ENCODE results near the gene CAMP. TPM values are rescaled to one million over a fixed set of nuclear protein-coding genes. Genes with fewer than 3 reads are reported as not detected.

Gene CAMP, protein sequence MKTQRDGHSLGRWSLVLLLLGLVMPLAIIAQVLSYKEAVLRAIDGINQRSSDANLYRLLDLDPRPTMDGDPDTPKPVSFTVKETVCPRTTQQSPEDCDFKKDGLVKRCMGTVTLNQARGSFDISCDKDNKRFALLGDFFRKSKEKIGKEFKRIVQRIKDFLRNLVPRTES
- polyA plus RNA-seq (2013, experiment 1 of 2): not detected
- polyA plus RNA-seq (2013, experiment 2 of 2): 0.05 TPM

DNA sequence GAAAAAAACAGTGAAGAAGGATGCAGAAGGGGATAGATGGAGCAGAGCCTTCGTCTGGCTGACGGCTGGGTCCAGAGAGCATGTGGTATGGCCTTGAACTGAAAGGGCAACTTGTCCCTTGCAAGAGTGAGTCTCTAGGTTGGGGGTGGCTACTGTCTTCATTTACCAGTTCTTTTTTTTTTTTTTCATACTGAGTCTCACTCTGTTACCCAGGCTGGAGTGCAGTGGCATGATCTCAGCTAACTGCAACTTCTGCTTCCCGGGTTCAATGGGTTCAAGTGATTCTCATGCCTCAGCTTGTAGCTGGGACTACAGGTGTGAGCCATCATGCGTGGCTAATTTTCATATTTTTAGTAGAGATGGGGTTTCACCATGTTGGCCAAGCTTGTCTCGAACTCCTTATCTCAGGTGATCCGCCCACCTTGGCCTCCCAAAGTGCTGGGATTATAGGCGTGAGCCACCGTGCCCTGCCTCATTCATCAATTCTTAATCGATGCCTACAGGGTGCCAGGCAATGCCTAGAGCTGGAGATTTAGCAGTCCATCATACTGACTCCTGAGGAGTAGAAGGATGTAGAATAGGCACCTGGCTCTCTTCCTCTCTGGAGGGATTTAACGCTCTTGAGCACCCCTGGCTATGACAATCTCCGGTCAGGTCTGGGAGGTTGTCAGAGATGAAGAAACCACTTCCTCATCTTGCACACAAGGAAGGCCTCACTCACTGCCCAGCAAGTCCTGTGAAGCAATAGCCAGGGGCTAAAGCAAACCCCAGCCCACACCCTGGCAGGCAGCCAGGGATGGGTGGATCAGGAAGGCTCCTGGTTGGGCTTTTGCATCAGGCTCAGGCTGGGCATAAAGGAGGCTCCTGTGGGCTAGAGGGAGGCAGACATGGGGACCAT lies at the start of gene CAMP:
TSS of gene CAMP (plus strand) at position 880 of the 898 bp plus-strand sequence. CDS start at position 897, 17 bp downstream.
- peaks cover 15 to 38% of the 10 kb centered on the region in 2 experiments for H3K27me3 ChIP-seq (ENCODE audit: control insufficient read depth in 1 of 2, insufficient read depth in 1 of 2, low read length in 2 of 2)
- DNase-seq: peak; percentile 33
- H4K8ac ChIP-seq (ENCODE audit: low read length): no peak within 1 kb of the TSS
- no peak within 1 kb of the TSS for H3K9ac ChIP-seq (ENCODE audit: low read length)
- no peak within 1 kb of the TSS for H3K27ac ChIP-seq (ENCODE audit: low read length, poor library complexity, severe bottlenecking)
- no peaks in the 10 kb centered on the region for H3K79me1 ChIP-seq (replicated peaks; ENCODE audit: low read length, poor library complexity, severe bottlenecking)
- H3K36me3 ChIP-seq (ENCODE audit: control insufficient read depth in 1 of 2, insufficient read depth in 2 of 2, low read depth in 1 of 2, low read length in 2 of 2): no peaks in the 10 kb centered on the region
- no peak within 1 kb of the TSS for H2AK5ac ChIP-seq (ENCODE audit: low read length, severe bottlenecking)
- H2BK120ac ChIP-seq (ENCODE audit: low read depth, low read length): no peak within 1 kb of the TSS
- H3K4me1 ChIP-seq (ENCODE audit: control insufficient read depth, insufficient read depth, low read depth, low read length): no peaks in the 10 kb centered on the region
- H4K91ac ChIP-seq (ENCODE audit: low read length): no peak within 1 kb of the TSS
- H2BK5ac ChIP-seq (ENCODE audit: low read depth, low read length, poor library complexity, severe bottlenecking): no peak within 1 kb of the TSS
- 90% methylated on average over 10 of the region's 11 CpGs for WGBS
- H3K4ac ChIP-seq (ENCODE audit: low read depth in 1 of 2, low read length in 2 of 2): no peak within 1 kb of the TSS
- H3K18ac ChIP-seq (ENCODE audit: low read depth in 1 of 2, low read length in 2 of 2): no peak within 1 kb of the TSS
- H3K23ac ChIP-seq (ENCODE audit: low read length in 2 of 2): peak within 1 kb of the TSS in 1 of 2 experiments; percentile 57
- no peak within 1 kb of the TSS for H3K4me2 ChIP-seq (ENCODE audit: low read length, poor library complexity, severe bottlenecking)
- no peak within 1 kb of the TSS for H2BK15ac ChIP-seq (ENCODE audit: low read depth, poor library complexity, severe bottlenecking)
- H3K4me3 ChIP-seq (ENCODE audit: insufficient read depth in 1 of 2, low read depth in 1 of 2, low read length in 2 of 2): no peak within 1 kb of the TSS
- no peak within 1 kb of the TSS for H2BK12ac ChIP-seq (ENCODE audit: low read length in 2 of 2)
- no peak within 1 kb of the TSS for H2AFZ ChIP-seq (ENCODE audit: low read depth, low read length)
- H3K9me3 ChIP-seq (ENCODE audit: control insufficient read depth, low read length): no peaks in the 10 kb centered on the region
- no peak within 1 kb of the TSS for H3K14ac ChIP-seq (ENCODE audit: low read length in 2 of 2)

DNA sequence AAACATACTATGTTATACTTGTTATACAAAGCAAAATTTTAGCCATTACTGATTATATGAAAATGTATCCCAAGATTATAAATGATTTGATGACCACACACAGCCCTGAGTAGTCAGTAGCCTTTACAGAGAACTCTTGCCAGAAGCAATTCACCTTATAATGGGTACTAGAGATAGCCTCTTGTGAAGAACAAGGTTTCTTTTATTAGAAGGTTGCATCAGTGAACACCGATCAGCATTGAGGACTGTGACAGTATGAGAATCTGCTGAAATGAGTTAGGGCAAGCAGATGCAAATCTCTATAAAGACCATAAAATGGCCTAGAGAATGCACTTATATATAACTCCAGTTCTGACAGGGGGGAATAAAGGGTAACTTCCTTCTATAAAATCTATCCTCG lies 45.2 kb upstream of the CAMP start:
- Histone ChIP-seq H3K27me3 (ENCODE audit: control insufficient read depth in 1 of 2, insufficient read depth in 1 of 2, low read length in 2 of 2) (no peaks in the 10 kb centered on the region), H3K4me1 (ENCODE audit: control insufficient read depth, insufficient read depth, low read depth, low read length) (no peaks in the 10 kb centered on the region), H3K18ac (ENCODE audit: low read depth in 1 of 2, low read length in 2 of 2) (no peak overlapping the region), H3K4ac (ENCODE audit: low read depth in 1 of 2, low read length in 2 of 2) (no peak overlapping the region), H2BK120ac (ENCODE audit: low read depth, low read length) (no peak overlapping the region), H2AFZ (ENCODE audit: low read depth, low read length) (no peak overlapping the region), H3K23ac (ENCODE audit: low read length in 2 of 2) (no peak overlapping the region), H3K4me2 (ENCODE audit: low read length, poor library complexity, severe bottlenecking) (no peak overlapping the region), H3K14ac (ENCODE audit: low read length in 2 of 2) (no peak overlapping the region), H3K9me3 (ENCODE audit: control insufficient read depth, low read length) (no peaks in the 10 kb centered on the region), H4K8ac (ENCODE audit: low read length) (no peak overlapping the region), H2AK5ac (ENCODE audit: low read length, severe bottlenecking) (no peak overlapping the region), H3K36me3 (ENCODE audit: control insufficient read depth in 1 of 2, insufficient read depth in 2 of 2, low read depth in 1 of 2, low read length in 2 of 2) (peaks cover 3 to 76% of the 10 kb centered on the region in 2 experiments), H4K91ac (ENCODE audit: low read length) (no peak overlapping the region), H2BK5ac (ENCODE audit: low read depth, low read length, poor library complexity, severe bottlenecking) (no peak overlapping the region), H2BK12ac (ENCODE audit: low read length in 2 of 2) (no peak overlapping the region), H3K79me1 (replicated peaks; ENCODE audit: low read length, poor library complexity, severe bottlenecking) (peaks cover 20% of the 10 kb centered on the region), H3K4me3 (ENCODE audit: insufficient read depth in 1 of 2, low read depth in 1 of 2, low read length in 2 of 2) (no peak overlapping the region), H3K9ac (ENCODE audit: low read length) (no peak overlapping the region), H3K27ac (ENCODE audit: low read length, poor library complexity, severe bottlenecking) (no peak overlapping the region), H2BK15ac (ENCODE audit: low read depth, poor library complexity, severe bottlenecking) (no peak overlapping the region)
- no peak for DNase-seq
- WGBS: 89% methylated on average over 2 of the region's 2 CpGs

DNA sequence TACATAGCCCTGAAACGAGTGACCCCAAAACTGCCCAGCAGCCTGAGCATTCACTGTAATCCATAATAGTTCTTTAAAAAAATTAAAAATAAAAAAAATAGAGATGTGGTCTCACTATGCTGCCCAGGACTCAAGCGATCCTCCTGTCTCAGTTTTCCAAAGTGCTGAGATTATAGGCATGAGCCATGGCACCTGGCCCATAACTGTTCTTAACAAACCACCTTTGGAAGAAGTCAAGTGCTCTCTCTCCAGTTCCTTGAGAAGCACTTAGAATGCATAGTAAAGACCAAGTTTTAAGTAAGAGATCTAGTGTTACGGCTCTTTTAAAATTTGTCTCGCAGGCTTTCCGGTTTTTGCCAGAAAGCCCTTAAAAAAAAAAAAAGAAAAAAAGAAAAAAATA lies 43.3 kb upstream of the CAMP start:
- H2AFZ ChIP-seq (ENCODE audit: low read depth, low read length): no peak overlapping the region
- no peak overlapping the region for H3K23ac ChIP-seq (ENCODE audit: low read length in 2 of 2)
- no peak overlapping the region for H2AK5ac ChIP-seq (ENCODE audit: low read length, severe bottlenecking)
- no peak overlapping the region for H3K14ac ChIP-seq (ENCODE audit: low read length in 2 of 2)
- H3K4ac ChIP-seq (ENCODE audit: low read depth in 1 of 2, low read length in 2 of 2): no peak overlapping the region
- H3K18ac ChIP-seq (ENCODE audit: low read depth in 1 of 2, low read length in 2 of 2): no peak overlapping the region
- H3K36me3 ChIP-seq (ENCODE audit: control insufficient read depth in 1 of 2, insufficient read depth in 2 of 2, low read depth in 1 of 2, low read length in 2 of 2): peaks cover 6 to 72% of the 10 kb centered on the region in 2 experiments
- no peak overlapping the region for H3K4me2 ChIP-seq (ENCODE audit: low read length, poor library complexity, severe bottlenecking)
- H3K9me3 ChIP-seq (ENCODE audit: control insufficient read depth, low read length): no peaks in the 10 kb centered on the region
- no peak for DNase-seq
- no peak overlapping the region for H2BK12ac ChIP-seq (ENCODE audit: low read length in 2 of 2)
- H2BK15ac ChIP-seq (ENCODE audit: low read depth, poor library complexity, severe bottlenecking): no peak overlapping the region
- WGBS: 94% methylated on average over 1 of the region's 5 CpGs
- no peak overlapping the region for H4K8ac ChIP-seq (ENCODE audit: low read length)
- H3K27me3 ChIP-seq (ENCODE audit: control insufficient read depth in 1 of 2, insufficient read depth in 1 of 2, low read length in 2 of 2): no peaks in the 10 kb centered on the region
- H2BK120ac ChIP-seq (ENCODE audit: low read depth, low read length): no peak overlapping the region
- no peak overlapping the region for H3K9ac ChIP-seq (ENCODE audit: low read length)
- H3K79me1 ChIP-seq (replicated peaks; ENCODE audit: low read length, poor library complexity, severe bottlenecking): peaks cover 22% of the 10 kb centered on the region
- no peak overlapping the region for H3K4me3 ChIP-seq (ENCODE audit: insufficient read depth in 1 of 2, low read depth in 1 of 2, low read length in 2 of 2)
- no peak overlapping the region for H2BK5ac ChIP-seq (ENCODE audit: low read depth, low read length, poor library complexity, severe bottlenecking)
- H3K4me1 ChIP-seq (ENCODE audit: control insufficient read depth, insufficient read depth, low read depth, low read length): no peaks in the 10 kb centered on the region
- H4K91ac ChIP-seq (ENCODE audit: low read length): no peak overlapping the region
- no peak overlapping the region for H3K27ac ChIP-seq (ENCODE audit: low read length, poor library complexity, severe bottlenecking)

DNA sequence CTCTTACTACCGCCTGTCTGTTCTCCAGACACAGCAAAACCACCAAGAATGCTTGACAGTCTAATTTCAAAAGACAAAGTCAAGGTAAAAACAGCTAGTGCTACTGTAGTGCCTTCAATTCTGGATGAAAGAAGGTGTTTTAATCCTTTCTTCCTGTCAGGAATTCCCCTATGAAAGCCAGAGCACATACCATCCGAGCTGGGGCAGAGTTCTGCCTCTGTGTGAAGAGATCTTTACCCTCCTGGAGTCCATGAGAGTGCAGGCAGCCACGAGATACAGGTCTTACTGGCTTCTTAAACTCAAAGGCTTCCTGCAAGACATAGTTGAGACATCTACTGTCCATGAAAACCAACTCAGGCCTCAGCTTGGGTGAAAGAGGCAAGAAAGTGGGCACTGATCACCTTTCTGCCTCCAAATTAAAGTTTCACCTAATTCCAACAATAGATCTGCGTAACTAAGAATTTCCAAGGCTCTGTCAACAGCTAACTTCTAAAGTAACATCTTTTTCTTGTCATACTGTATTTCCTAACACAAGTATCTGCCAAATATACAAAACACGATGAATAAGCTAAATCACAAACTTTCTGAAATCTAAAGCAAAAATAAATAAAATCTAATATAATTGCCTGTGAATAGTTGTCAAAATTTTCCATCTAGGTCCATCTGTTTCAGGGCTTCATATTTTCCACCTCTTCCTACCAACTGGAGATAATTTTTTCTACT lies 42.6 kb upstream of the CAMP start:
- no peaks in the 10 kb centered on the region for H3K27me3 ChIP-seq (ENCODE audit: control insufficient read depth in 1 of 2, insufficient read depth in 1 of 2, low read length in 2 of 2)
- no peak overlapping the region for H2BK12ac ChIP-seq (ENCODE audit: low read length in 2 of 2)
- peaks cover 6 to 68% of the 10 kb centered on the region in 2 experiments for H3K36me3 ChIP-seq (ENCODE audit: control insufficient read depth in 1 of 2, insufficient read depth in 2 of 2, low read depth in 1 of 2, low read length in 2 of 2)
- no peak overlapping the region for H2BK15ac ChIP-seq (ENCODE audit: low read depth, poor library complexity, severe bottlenecking)
- no peak overlapping the region for H3K23ac ChIP-seq (ENCODE audit: low read length in 2 of 2)
- H4K8ac ChIP-seq (ENCODE audit: low read length): no peak overlapping the region
- H3K4me2 ChIP-seq (ENCODE audit: low read length, poor library complexity, severe bottlenecking): no peak overlapping the region
- no peak overlapping the region for H2BK120ac ChIP-seq (ENCODE audit: low read depth, low read length)
- H3K27ac ChIP-seq (ENCODE audit: low read length, poor library complexity, severe bottlenecking): no peak overlapping the region
- H3K4me1 ChIP-seq (ENCODE audit: control insufficient read depth, insufficient read depth, low read depth, low read length): no peaks in the 10 kb centered on the region
- H3K14ac ChIP-seq (ENCODE audit: low read length in 2 of 2): no peak overlapping the region
- no peak overlapping the region for H3K18ac ChIP-seq (ENCODE audit: low read depth in 1 of 2, low read length in 2 of 2)
- H2BK5ac ChIP-seq (ENCODE audit: low read depth, low read length, poor library complexity, severe bottlenecking): no peak overlapping the region
- H3K4me3 ChIP-seq (ENCODE audit: insufficient read depth in 1 of 2, low read depth in 1 of 2, low read length in 2 of 2): no peak overlapping the region
- H3K9ac ChIP-seq (ENCODE audit: low read length): no peak overlapping the region
- no peak for DNase-seq
- WGBS: 97% methylated on average over 5 of the region's 5 CpGs
- no peak overlapping the region for H2AFZ ChIP-seq (ENCODE audit: low read depth, low read length)
- H2AK5ac ChIP-seq (ENCODE audit: low read length, severe bottlenecking): no peak overlapping the region
- H4K91ac ChIP-seq (ENCODE audit: low read length): no peak overlapping the region
- H3K79me1 ChIP-seq (replicated peaks; ENCODE audit: low read length, poor library complexity, severe bottlenecking): peaks cover 25% of the 10 kb centered on the region
- no peaks in the 10 kb centered on the region for H3K9me3 ChIP-seq (ENCODE audit: control insufficient read depth, low read length)
- H3K4ac ChIP-seq (ENCODE audit: low read depth in 1 of 2, low read length in 2 of 2): no peak overlapping the region
